SKM-1 treated with dmso at 0.1 percent for 144 hours (cell line): Measurements from ENCODE around the gene ANKFN1.
A peak's percentile ranks its signal among the peaks of the same experiment; 100 is the strongest.

ENCODE experiments used
- DNase-seq: peaks from one replicate; lab custom pipeline; 2025; ENCODE audit not compliant: unreplicated experiment; lab: John Stamatoyannopoulos, UW

The ANKFN1 gene

GRCh38 chr17:56152874-56153602 is at the start of gene ANKFN1:
ANKFN1 (plus strand) TSS chr17:56153475; CDS start chr17:56212668, 59,193 bp downstream.
- no peak for DNase-seq

GRCh38 chr17:56108811-56109284 is 44.4 kb upstream of the ANKFN1 start:
- no peak for DNase-seq

- no peak for DNase-seq
Measured at GRCh38 chr17:56109836-56110235, 43.4 kb upstream of the ANKFN1 start.

GRCh38 chr17:56110463-56111135 is 42.7 kb upstream of the ANKFN1 start:
- no peak for DNase-seq

GRCh38 chr17:56111706-56112485 is 41.4 kb upstream of the ANKFN1 start:
- DNase-seq: no peak

- DNase-seq: no peak
Measured at GRCh38 chr17:56113486-56113885, 39.8 kb upstream of the ANKFN1 start.

- no peak for DNase-seq
Measured at GRCh38 chr17:56114469-56114868, 38.8 kb upstream of the ANKFN1 start.

GRCh38 chr17:56119191-56119590 is 34.1 kb upstream of the ANKFN1 start:
- DNase-seq: no peak

GRCh38 chr17:56119936-56120335 is 33.3 kb upstream of the ANKFN1 start:
- DNase-seq: no peak

- no peak for DNase-seq
Measured at GRCh38 chr17:56121191-56122051, 31.9 kb upstream of the ANKFN1 start.

GRCh38 chr17:56125830-56126819 is 27.1 kb upstream of the ANKFN1 start:
- peak; percentile 6 for DNase-seq

GRCh38 chr17:56130026-56130425 is 23.2 kb upstream of the ANKFN1 start:
- no peak for DNase-seq

GRCh38 chr17:56130631-56131030 is 22.6 kb upstream of the ANKFN1 start:
- DNase-seq: no peak

- no peak for DNase-seq
Measured at GRCh38 chr17:56131431-56131830, 21.8 kb upstream of the ANKFN1 start.

- DNase-seq: no peak
Measured at GRCh38 chr17:56136301-56136700, 17.0 kb upstream of the ANKFN1 start.

- no peak for DNase-seq
Measured at GRCh38 chr17:56141046-56141839, 12.0 kb upstream of the ANKFN1 start.

- DNase-seq: no peak
Measured at GRCh38 chr17:56142325-56142724, 10.9 kb upstream of the ANKFN1 start.

- no peak for DNase-seq
Measured at GRCh38 chr17:56142781-56143180, 10.5 kb upstream of the ANKFN1 start.

- DNase-seq: no peak
Measured at GRCh38 chr17:56144223-56144622, 9.1 kb upstream of the ANKFN1 start.
